Psoas muscle (tissue), 8 donors: ENCODE data around the gene TAS2R31. TPM values are rescaled to one million over a fixed set of nuclear protein-coding genes. Genes with fewer than 3 reads are reported as not detected.

Experiments
- ATAC-seq, 4 donors: fragments of 200-7000 bp; cut with Tn5 transposase; one replicate each; pipeline ENCODE4 v1.9.1; 2020; ENCODE audit warnings: moderate library complexity in 3 of 4, mild to moderate bottlenecking in 2 of 4
- DNase-seq, 2 donors: peaks; one replicate each; pipeline ENCODE4 v3.0.0-alpha.2; 2020
- H3K27ac ChIP-seq: fragments of 200-600 bp; one replicate; pipeline ENCODE4 v1.8.0; 2022
- H3K27me3 ChIP-seq, 3 donors: fragments of 200-600 bp in 1 of 3; one replicate each; pipeline versions ENCODE4 v1.6.1 to v1.8.0; 2013 to 2022; ENCODE audit warnings: low read length in 2 of 3, mild to moderate bottlenecking in 2 of 3, moderate library complexity in 1 of 3; ENCODE audit not compliant: insufficient read depth in 3 of 3
- H3K36me3 ChIP-seq, 2 donors: fragments of 200-600 bp in 1 of 2; one replicate each; pipeline versions ENCODE4 v1.6.1 to v1.8.0; 2013 to 2022; ENCODE audit warnings: low read depth in 1 of 2, mild to moderate bottlenecking in 1 of 2, moderate library complexity in 1 of 2; ENCODE audit not compliant: insufficient read depth in 1 of 2
- H3K4me1 ChIP-seq: fragments of 200-600 bp; one replicate; pipeline ENCODE4 v1.8.0; 2022
- H3K4me3 ChIP-seq: fragments of 200-600 bp; one replicate; pipeline ENCODE4 v1.8.0; 2022; ENCODE audit warnings: mild to moderate bottlenecking
- H3K9me3 ChIP-seq: fragments of 200-600 bp; one replicate; pipeline ENCODE4 v1.8.0; 2022
- WGBS, 3 donors: extraction: QIAGEN DNeasy Blood & Tissue Kit; methylation state at CpG; one replicate each; pipeline versions ENCODE4 v1.1.6 to v1.1.7; 2013; 5-methylcytosine and 5-hydroxymethylcytosine counted together
- intact Hi-C, 2 donors: fragments of 100-400 bp; cut with DNase I; formaldehyde crosslinking; loops; one replicate each; pipeline versions ENCODE4 v1.11.0 to v1.14.2; 2022
- polyA plus RNA-seq, 3 donors: library from polyadenylated mRNA; stranded (reverse); fragments of 200-250 nt; gene quantifications; one replicate each; pipeline ENCODE4 v1.2.3, GENCODE V29; 2013
- total RNA-seq, 4 donors: library from RNA; stranded (reverse); fragmentation: NEBNext Ultra II Directional in 2 of 4; extraction: Animal tissue kit (Norgen Biotek cat#: 25700) in 2 of 4; gene quantifications; one replicate each; pipeline versions ENCODE4 v1.2.1 to v1.2.4, GENCODE V29; 2021 to 2023
- TF ChIP-seq, protein P1 (sequence below): fragments of 200-600 bp; IDR thresholded peaks from one replicate; pipeline ENCODE4 v1.8.0; 2022; ENCODE audit warnings: antibody characterized with exemption
- donor health status: healthy with polysubstance abuse.
- donor health status: DM: no; HTN: no; CAD: no; lungs with moderate emphysema.
- donor health status: Bipolar disorder and iron deficiency.
- donor health status: healthy.
- donor health status: DM: yes; HTN: yes; CAD: no.
- donor health status: DM: no; HTN: no; CAD: no.
- donor health status: DM: no; HTN: no; CAD: no.
- donor health status: DM: yes; HTN: yes; CAD: no.

The TAS2R31 gene
- total and polyA plus RNA-seq, 7 donors: 0.13 to 0.81 (median 0.34) TPM

DNA sequence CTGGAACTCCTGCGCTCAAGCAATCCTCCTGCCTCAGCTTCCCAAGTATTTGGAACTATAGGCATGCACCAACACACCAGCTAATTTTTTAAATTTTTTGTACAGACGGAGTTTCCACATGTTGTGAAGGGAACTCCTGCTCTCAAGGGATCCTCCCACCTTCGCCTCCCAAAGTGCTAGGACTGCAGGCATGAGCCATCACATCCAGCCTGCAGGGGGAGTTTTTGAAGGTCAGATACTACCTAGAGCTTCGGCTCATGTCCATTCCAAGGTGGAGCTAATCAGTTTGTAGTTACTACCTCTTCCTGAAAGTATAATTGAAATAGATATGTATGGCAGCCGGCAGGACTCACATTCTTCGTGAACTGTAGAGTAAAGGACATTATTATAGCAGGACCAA, 5.1 kb downstream of the TAS2R31 start:
- intact Hi-C loops: no loop called here

DNA sequence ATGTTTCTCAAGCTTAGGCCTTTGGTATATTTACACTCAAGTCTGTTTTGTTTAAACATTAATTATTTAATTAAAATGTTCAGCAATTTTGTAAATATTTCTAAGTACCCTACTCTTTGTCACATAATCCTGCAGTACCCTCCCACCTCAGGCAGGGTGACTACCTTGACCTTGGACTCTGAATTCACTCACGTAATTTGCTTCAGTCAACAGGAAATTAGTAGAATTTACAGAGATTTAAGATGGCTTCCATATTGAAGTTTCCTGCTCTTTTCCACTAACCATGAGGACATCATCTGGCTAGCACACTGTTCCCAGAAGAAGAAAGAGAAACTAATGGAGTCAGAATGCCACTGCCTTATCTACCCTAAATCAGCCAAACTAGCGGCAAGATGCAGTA, 7.8 kb downstream of the TAS2R31 start:
- TF ChIP-seq, protein P1, sequence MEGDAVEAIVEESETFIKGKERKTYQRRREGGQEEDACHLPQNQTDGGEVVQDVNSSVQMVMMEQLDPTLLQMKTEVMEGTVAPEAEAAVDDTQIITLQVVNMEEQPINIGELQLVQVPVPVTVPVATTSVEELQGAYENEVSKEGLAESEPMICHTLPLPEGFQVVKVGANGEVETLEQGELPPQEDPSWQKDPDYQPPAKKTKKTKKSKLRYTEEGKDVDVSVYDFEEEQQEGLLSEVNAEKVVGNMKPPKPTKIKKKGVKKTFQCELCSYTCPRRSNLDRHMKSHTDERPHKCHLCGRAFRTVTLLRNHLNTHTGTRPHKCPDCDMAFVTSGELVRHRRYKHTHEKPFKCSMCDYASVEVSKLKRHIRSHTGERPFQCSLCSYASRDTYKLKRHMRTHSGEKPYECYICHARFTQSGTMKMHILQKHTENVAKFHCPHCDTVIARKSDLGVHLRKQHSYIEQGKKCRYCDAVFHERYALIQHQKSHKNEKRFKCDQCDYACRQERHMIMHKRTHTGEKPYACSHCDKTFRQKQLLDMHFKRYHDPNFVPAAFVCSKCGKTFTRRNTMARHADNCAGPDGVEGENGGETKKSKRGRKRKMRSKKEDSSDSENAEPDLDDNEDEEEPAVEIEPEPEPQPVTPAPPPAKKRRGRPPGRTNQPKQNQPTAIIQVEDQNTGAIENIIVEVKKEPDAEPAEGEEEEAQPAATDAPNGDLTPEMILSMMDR: no peak
- no peak for DNase-seq
- 84 to 87% (median 87%) methylated on average over 2 of the region's 2 CpGs for WGBS, 3 donors
- H3K9me3 ChIP-seq: no peaks in the 10 kb centered on the region
- intact Hi-C loops: no loop called here
- H3K4me3 ChIP-seq: no peak overlapping the region
- no peaks in the 10 kb centered on the region for H3K27me3 ChIP-seq
- no peak for ATAC-seq
- peaks cover 0 to 3% of the 10 kb centered on the region in 2 donors for H3K36me3 ChIP-seq
- no peak overlapping the region for H3K27ac ChIP-seq
- H3K4me1 ChIP-seq: no peaks in the 10 kb centered on the region

More for the DNA sequence above, 5.1 kb downstream of the TAS2R31 start:
- Histone ChIP-seq H3K36me3 (peaks cover 0 to 3% of the 10 kb centered on the region in 2 donors), H3K4me3 (no peak overlapping the region), H3K27me3 (no peaks in the 10 kb centered on the region), H3K4me1 (no peaks in the 10 kb centered on the region), H3K27ac (no peak overlapping the region), H3K9me3 (no peaks in the 10 kb centered on the region)
- ATAC-seq (no peak), DNase-seq (no peak)
- WGBS, 3 donors: 94 to 97% (median 94%) methylated on average over 6 of the region's 6 CpGs
- TF ChIP-seq, protein P1: no peak

DNA sequence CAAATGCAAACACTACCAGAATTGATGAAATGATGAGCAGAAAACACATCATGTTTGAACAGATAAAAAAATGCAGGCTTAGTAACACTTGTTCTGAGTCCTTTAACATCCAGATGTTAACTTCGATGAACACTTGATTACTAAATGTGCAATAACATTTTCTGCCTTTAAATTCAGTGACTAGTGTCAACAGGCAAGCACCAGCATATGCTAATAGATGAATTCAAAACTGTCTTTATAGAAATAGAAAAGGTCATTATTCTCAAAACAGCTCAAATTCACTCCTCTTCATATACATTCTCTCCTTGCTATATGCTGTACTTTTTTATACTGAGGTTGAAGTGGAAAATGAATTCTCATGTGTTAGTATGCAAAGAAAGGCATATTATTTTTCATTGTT, 8.7 kb downstream of the TAS2R31 start, which contains the start of gene TAS2R19:
TAS2R19 (minus strand) TSS at position 101 of the 400 bp plus-strand sequence; CDS start at position 52, 49 bp downstream.
- Histone ChIP-seq H3K9me3 (no peaks in the 10 kb centered on the region), H3K27me3 (no peaks in the 10 kb centered on the region), H3K36me3 (peaks cover 0 to 3% of the 10 kb centered on the region in 2 donors), H3K27ac (no peak within 1 kb of the TSS), H3K4me3 (no peak within 1 kb of the TSS), H3K4me1 (no peaks in the 10 kb centered on the region)
- ATAC-seq (no peak), DNase-seq (no peak)
- TF ChIP-seq, protein P1: no peak
- intact Hi-C loops: no loop called here
- whole genome bisulfite sequencing, 3 donors: 73 to 91% (median 83%) methylated on average over 1 of the region's 1 CpG

DNA sequence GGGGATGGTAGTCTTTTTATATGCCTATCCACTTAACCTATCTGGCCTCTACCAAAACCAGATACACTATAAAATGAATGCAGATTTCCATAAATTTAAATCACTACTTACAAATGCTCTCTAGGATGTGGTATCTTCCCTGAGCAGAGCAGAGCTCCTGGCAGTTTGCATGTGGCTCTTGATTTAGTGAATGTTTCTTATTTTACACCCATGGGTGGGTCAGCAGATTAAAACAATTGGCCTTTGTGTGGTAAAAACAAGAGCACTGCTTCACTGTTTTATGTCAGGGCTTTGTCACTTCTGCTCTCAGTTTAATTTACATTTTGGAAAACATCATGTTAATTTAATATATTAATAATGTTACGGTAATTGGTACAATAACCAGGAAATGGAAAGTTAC, 14.3 kb downstream of the TAS2R31 start:
- no peak for DNase-seq
- Histone ChIP-seq H3K27ac (no peak overlapping the region), H3K4me3 (no peak overlapping the region), H3K4me1 (no peaks in the 10 kb centered on the region), H3K9me3 (no peaks in the 10 kb centered on the region), H3K36me3 (peaks cover 0 to 3% of the 10 kb centered on the region in 2 donors), H3K27me3 (no peaks in the 10 kb centered on the region)
- intact Hi-C loops: no loop called here
- TF ChIP-seq, protein P1: no peak
- no peak for ATAC-seq
- 89 to 100% (median 100%) methylated on average over 1 of the region's 1 CpG for WGBS, 3 donors

DNA sequence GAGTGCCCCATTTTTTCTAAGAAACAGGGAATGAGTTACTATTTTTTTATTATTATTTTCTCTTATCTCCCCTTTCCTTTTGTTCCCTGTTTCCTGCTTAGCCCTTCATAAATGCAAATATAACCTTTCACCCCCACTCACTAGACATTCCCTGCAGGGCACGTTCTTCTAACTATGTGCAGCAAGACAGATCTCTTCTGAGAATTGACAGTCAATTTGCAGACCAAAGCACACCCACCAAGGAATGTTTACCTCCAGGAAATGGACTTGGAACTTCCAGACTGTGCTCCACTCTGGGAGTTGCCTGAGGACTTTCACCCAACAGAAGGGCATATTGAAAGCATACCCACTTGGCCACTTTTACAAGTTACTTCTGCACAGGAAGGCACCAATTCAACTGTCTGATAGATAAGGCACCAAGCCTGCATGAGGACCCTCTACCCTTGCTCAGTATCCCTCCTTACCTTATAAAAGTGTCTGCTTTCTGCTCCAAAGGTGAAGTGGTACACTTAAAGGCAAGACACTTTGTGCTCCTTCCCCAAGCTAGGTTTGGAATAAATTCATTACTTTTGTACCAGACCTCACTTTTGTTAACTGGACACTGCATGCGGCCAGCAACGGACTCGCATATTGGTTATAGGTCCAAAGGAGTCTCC, 15.3 kb downstream of the TAS2R31 start:
- Histone ChIP-seq H3K27ac (no peak overlapping the region), H3K4me1 (no peaks in the 10 kb centered on the region), H3K36me3 (no peaks in the 10 kb centered on the region), H3K27me3 (no peaks in the 10 kb centered on the region), H3K9me3 (no peaks in the 10 kb centered on the region), H3K4me3 (no peak overlapping the region)
- intact Hi-C loops: no loop called here
- DNase-seq (no peak), ATAC-seq (no peak)
- 89 to 94% (median 92%) methylated on average over 4 of the region's 4 CpGs for WGBS, 3 donors
- TF ChIP-seq, protein P1: no peak
